PC-9 (cell line): ENCODE results near the gene PHC1.

Experiments used
- CTCF ChIP-seq: fragments of 200-600 bp; sonication (generic); conservative IDR thresholded peaks from 2 replicates; pipeline ENCODE4 v1.6.1; 2017; ENCODE audit warnings: mixed run types, antibody characterized with exemption, mild to moderate bottlenecking, moderate library complexity
- EZH2 ChIP-seq: fragments of 200-600 bp; sonication (generic); IDR thresholded peaks from 2 replicates; pipeline ENCODE4 v1.8.0; 2017; ENCODE audit warnings: antibody characterized with exemption, low read depth

- TF ChIP-seq CTCF = no peak
- TF ChIP-seq EZH2 = no peak
These were observed 71.0 kb downstream of the PHC1 start for GRCh38 chr12:8985213-8985754.
